Panc1 (cell line): Measurements from ENCODE around the gene RNMT. TPM values are rescaled to one million over a fixed set of nuclear protein-coding genes. Genes with fewer than 3 reads are reported as not detected.

Experiments
- ATAC-seq: fragments of 200-7000 bp; cut with Tn5 transposase; 2 replicates; pipeline ENCODE4 v1.9.1; 2020; ENCODE audit warnings: mild to moderate bottlenecking, moderate library complexity
- BruUV-seq: library from RNA; stranded (reverse); fragments of 400-500 nt; replicated peaks from 2 replicates; lab custom pipeline; 2021; lab: Mats Ljungman, UMichigan
- CTCF ChIA-PET: fragments of 300-600 bp; sonication (Branson Sonifier 250); formaldehyde crosslinking; loops from one replicate; lab custom pipeline; 2022; ENCODE audit warnings: antibody characterized with exemption; lab: Charles Lee
- POLR2A ChIA-PET: fragments of 300-600 bp; sonication (Branson Sonifier 250); formaldehyde crosslinking; loops from one replicate; lab custom pipeline; 2022; ENCODE audit warnings: antibody characterized with exemption; lab: Charles Lee
- DNase-seq: peaks from one replicate; pipeline ENCODE4 v3.0.0-alpha.2; 2010; ENCODE audit warnings: low read depth, low spot score
- H3K27ac ChIP-seq: 2 replicates; pipeline ENCODE4 v1.5.1; 2011; ENCODE audit warnings: mild to moderate bottlenecking, low read length, inconsistent platforms
- H3K27me3 ChIP-seq: fragments of 200-500 bp; sonication (Bioruptor generic); 2 replicates; pipeline ENCODE4 v1.6.0; 2014; ENCODE audit warnings: low read length, inconsistent platforms; ENCODE audit not compliant: control insufficient read depth, insufficient read depth
- H3K36me3 ChIP-seq: fragments of 200-500 bp; sonication (Bioruptor generic); 2 replicates; pipeline ENCODE4 v1.5.1; 2014; ENCODE audit warnings: inconsistent platforms, mild to moderate bottlenecking, low read length, moderate library complexity; ENCODE audit not compliant: control insufficient read depth, insufficient read depth
- H3K4me1 ChIP-seq: 2 replicates; pipeline ENCODE4 v1.5.1; 2011; ENCODE audit warnings: inconsistent platforms, mild to moderate bottlenecking, low read length, moderate library complexity; ENCODE audit not compliant: control insufficient read depth, insufficient read depth
- H3K4me3 ChIP-seq, 2 experiments: 2 replicates each; pipeline ENCODE4 v1.5.1; 2011 to 2012; ENCODE audit warnings: low read depth in 2 of 2, low read length in 2 of 2, mild to moderate bottlenecking in 2 of 2, inconsistent platforms in 1 of 2, moderate library complexity in 1 of 2
- H3K9me3 ChIP-seq: fragments of 200-500 bp; sonication (Bioruptor generic); 2 replicates; pipeline ENCODE4 v1.5.1; 2014; ENCODE audit warnings: low read depth, mild to moderate bottlenecking, inconsistent platforms, low read length, moderate library complexity; ENCODE audit not compliant: control insufficient read depth, insufficient read depth
- CTCF ChIP-seq: fragments of 450-650 bp; IDR thresholded peaks from 2 replicates; pipeline ENCODE4 v1.5.1; 2017; ENCODE audit warnings: mild to moderate bottlenecking
- POLR2AphosphoS5 ChIP-seq: IDR thresholded peaks from 2 replicates; pipeline ENCODE4 v1.6.1; 2012; ENCODE audit warnings: mild to moderate bottlenecking, low read depth, low read length, moderate library complexity
- REST ChIP-seq, 2 experiments: IDR thresholded peaks; 2 replicates each; pipeline ENCODE4 v1.6.1; 2011 to 2012; ENCODE audit warnings: low read depth in 2 of 2, control low read depth in 1 of 2, low read length in 1 of 2, mild to moderate bottlenecking in 1 of 2, moderate library complexity in 1 of 2; ENCODE audit not compliant: insufficient read depth in 1 of 2
- SIN3A ChIP-seq: IDR thresholded peaks from 2 replicates; pipeline ENCODE4 v1.6.1; 2012; ENCODE audit warnings: low read depth, mild to moderate bottlenecking, low read length, moderate library complexity, borderline replicate concordance; ENCODE audit not compliant: insufficient read depth
- TCF7L2 ChIP-seq: IDR thresholded peaks from 2 replicates; pipeline ENCODE4 v1.6.1; 2011; ENCODE audit warnings: mild to moderate bottlenecking, low read depth, low read length, inconsistent platforms
- in situ Hi-C: cut with HindIII; loops from 2 replicates; pipeline ENCODE4 v1.10.0; 2016; ENCODE audit warnings: low sequenced_read_pairs, low pct_unique_long_range_greater_than_20kb
- intact Hi-C: fragments of 100-400 bp; cut with micrococcal nuclease; formaldehyde crosslinking; loops from one replicate; pipeline ENCODE4 v1.10.0; 2022; ENCODE audit not compliant: unreplicated experiment
- total RNA-seq: library from RNA; stranded (reverse); gene quantifications from one replicate; pipeline ENCODE4 v1.2.1, GENCODE V29; 2021; ENCODE audit not compliant: unreplicated experiment

RNMT gene
- total RNA-seq, 1 experiment from 2014 or later = 26.9 TPM

GRCh38 chr18:13796515-13796914 is 70.0 kb downstream of the RNMT start:
- Histone ChIP-seq H3K36me3 (no peaks in the 10 kb centered on the region), H3K4me3 (no peak overlapping the region), H3K27ac (no peak overlapping the region), H3K27me3 (peaks cover 2% of the 10 kb centered on the region; the same call in 1 of the 2 replicates), H3K4me1 (no peaks in the 10 kb centered on the region; the same call in 1 of the 2 replicates), H3K9me3 (no peaks in the 10 kb centered on the region)
- POLR2A ChIA-PET = no interaction called here
- BruUV-seq = no TSS peak
- no peak for DNase-seq
- TF ChIP-seq REST (IDR thresholded peaks at IDR 0.05; ENCODE audit: insufficient read depth in 1 of 2, low read depth in 2 of 2, low read length in 1 of 2) (no peak), TCF7L2 (no peak), CTCF (no peak), POLR2AphosphoS5 (no peak), SIN3A (no peak)
- intact Hi-C loops (loop anchor here (10.0 kb wide), 1 partner anchor 242 kb away; no protein-coding TSS in a partner anchor), in situ Hi-C loops (no loop called here)
- CTCF ChIA-PET = no interaction called here
- no peak for ATAC-seq

GRCh38 chr18:13797157-13797611 is 70.7 kb downstream of the RNMT start:
- in situ Hi-C loops = no loop called here
- Histone ChIP-seq H3K27me3 (peaks cover 2% of the 10 kb centered on the region; the same call in 1 of the 2 replicates), H3K9me3 (no peaks in the 10 kb centered on the region), H3K36me3 (no peaks in the 10 kb centered on the region), H3K27ac (no peak overlapping the region), H3K4me3 (no peak overlapping the region), H3K4me1 (no peaks in the 10 kb centered on the region; the same call in 1 of the 2 replicates)
- POLR2A ChIA-PET = no interaction called here
- intact Hi-C loops = loop anchor here (10.0 kb wide), 1 partner anchor 242 kb away; no protein-coding TSS in a partner anchor
- TF ChIP-seq TCF7L2 (no peak), REST (IDR thresholded peaks at IDR 0.05; ENCODE audit: insufficient read depth in 1 of 2, low read depth in 2 of 2, low read length in 1 of 2) (no peak), CTCF (no peak), POLR2AphosphoS5 (no peak), SIN3A (no peak)
- no TSS peak for BruUV-seq
- ATAC-seq (no peak), DNase-seq (no peak)
- CTCF ChIA-PET = no interaction called here
